HG03565 (cell line): ENCODE measurements around the gene SNORC.

Experiments
- ATAC-seq: cut with Tn5 transposase; IDR thresholded peaks from one replicate; pipeline ENCODE4 v1.9.1; 2021; ENCODE audit warnings: mild to moderate bottlenecking, moderate library complexity; ENCODE audit not compliant: unreplicated experiment

Gene SNORC

GRCh38 chr2:232866104-232866503 is 4.0 kb upstream of the SNORC start:
- no peak for ATAC-seq

- ATAC-seq = no peak
These were observed 686 bp upstream of the SNORC start for GRCh38 chr2:232869138-232870017.

GRCh38 chr2:232870766-232871371 is 805 bp downstream of the SNORC start:
- no peak for ATAC-seq

GRCh38 chr2:232871418-232871834 is 1.4 kb downstream of the SNORC start:
- no peak for ATAC-seq

GRCh38 chr2:232871835-232872736 is 2.0 kb downstream of the SNORC start:
- ATAC-seq = no peak

GRCh38 chr2:232872826-232873225 is 2.8 kb downstream of the SNORC start:
- no peak for ATAC-seq

GRCh38 chr2:232873292-232873908 is 3.3 kb downstream of the SNORC start:
- no peak for ATAC-seq

- ATAC-seq = no peak
These were observed 4.0 kb downstream of the SNORC start for GRCh38 chr2:232873909-232874641.

GRCh38 chr2:232874677-232875223 is 4.7 kb downstream of the SNORC start:
- ATAC-seq = no peak

- ATAC-seq = no peak
These were observed 5.4 kb downstream of the SNORC start for GRCh38 chr2:232875256-232876121.

GRCh38 chr2:232876161-232876977 is 6.3 kb downstream of the SNORC start:
- ATAC-seq = no peak

GRCh38 chr2:232876978-232877441 is 6.9 kb downstream of the SNORC start:
- no peak for ATAC-seq

- ATAC-seq = no peak
These were observed 8.0 kb downstream of the SNORC start for GRCh38 chr2:232877940-232878511.

- no peak for ATAC-seq
These were observed 9.0 kb downstream of the SNORC start for GRCh38 chr2:232878855-232879617.

- ATAC-seq = no peak
These were observed 9.8 kb downstream of the SNORC start for GRCh38 chr2:232879618-232880494.

GRCh38 chr2:232880764-232881351 is 10.8 kb downstream of the SNORC start:
- no peak for ATAC-seq
